CD4-positive, alpha-beta T cell (primary cell): ENCODE data around the gene DCLK1. TPM values are rescaled to one million over a fixed set of nuclear protein-coding genes. Genes with fewer than 3 reads are reported as not detected.

Experiments
- ATAC-seq: fragments of 200-7000 bp; cut with Tn5 transposase; one replicate; pipeline ENCODE4 v1.10.0; 2022; ENCODE audit warnings: mild to moderate bottlenecking; ENCODE audit not compliant: poor library complexity
- CTCF ChIA-PET: fragments of 350-600 bp; sonication (Branson Sonifier 250); formaldehyde crosslinking; loops from one replicate; lab custom pipeline; 2021; ENCODE audit warnings: antibody characterized with exemption, inconsistent platforms; lab: Charles Lee
- POLR2A ChIA-PET: fragments of 350-600 bp; sonication (Branson Sonifier 250); formaldehyde crosslinking; loops from one replicate; lab custom pipeline; 2021; ENCODE audit warnings: antibody characterized with exemption, inconsistent platforms; lab: Charles Lee
- DNase-seq, 14 experiments: peaks; one replicate each; pipeline ENCODE4 v3.0.0-alpha.2; 2013 to 2020; ENCODE audit warnings: mixed read lengths in 2 of 14
- H3K27ac ChIP-seq, 2 donors: one replicate each; pipeline versions ENCODE4 v1.5.1 to v1.7.0; 2013; ENCODE audit warnings: low read length in 2 of 2, low read depth in 1 of 2, mild to moderate bottlenecking in 1 of 2
- H3K27me3 ChIP-seq, 2 experiments: 1 replicate in 1 of 2; 2 replicates in 1 of 2; pipeline versions ENCODE4 v1.6.1 to v1.7.0; 2013; ENCODE audit warnings: low read length in 2 of 2, control low read depth in 1 of 2, mild to moderate bottlenecking in 1 of 2, moderate library complexity in 1 of 2; ENCODE audit not compliant: insufficient read depth in 2 of 2, control insufficient read depth in 1 of 2
- H3K36me3 ChIP-seq: one replicate; pipeline ENCODE4 v1.6.1; 2013; ENCODE audit warnings: low read length, control low read depth; ENCODE audit not compliant: insufficient read depth
- H3K4me1 ChIP-seq: one replicate; pipeline ENCODE4 v1.6.1; 2013; ENCODE audit warnings: low read length, control low read depth; ENCODE audit not compliant: insufficient read depth
- H3K4me3 ChIP-seq: one replicate; pipeline ENCODE4 v1.5.1; 2013; ENCODE audit warnings: mild to moderate bottlenecking, low read length, moderate library complexity
- H3K9me3 ChIP-seq, 2 experiments: 1 replicate in 1 of 2; 2 replicates in 1 of 2; pipeline versions ENCODE4 v1.6.1 to v1.7.0; 2013; ENCODE audit warnings: low read length in 2 of 2, mild to moderate bottlenecking in 2 of 2, control low read depth in 1 of 2, moderate library complexity in 1 of 2; ENCODE audit not compliant: control insufficient read depth in 1 of 2, insufficient read depth in 1 of 2
- H3K27ac Mint-ChIP-seq: one replicate; pipeline ENCODE4 v1.8.0; 2020; ENCODE audit warnings: mixed read lengths
- H3K27me3 Mint-ChIP-seq: one replicate; pipeline ENCODE4 v1.8.0; 2021; ENCODE audit warnings: mixed read lengths
- H3K36me3 Mint-ChIP-seq: one replicate; pipeline ENCODE4 v1.8.0; 2021; ENCODE audit warnings: low read depth, mixed read lengths
- H3K4me1 Mint-ChIP-seq: one replicate; pipeline ENCODE4 v1.8.0; 2021; ENCODE audit warnings: low read depth, mixed read lengths
- H3K4me3 Mint-ChIP-seq: one replicate; pipeline ENCODE4 v1.8.0; 2020; ENCODE audit warnings: mild to moderate bottlenecking, mixed read lengths
- H3K9me3 Mint-ChIP-seq: one replicate; pipeline ENCODE4 v1.8.0; 2020; ENCODE audit warnings: mixed read lengths
- intact Hi-C, 2 experiments: fragments of 100-400 bp; cut with DNase I in 1 of 2; cut with micrococcal nuclease in 1 of 2; formaldehyde crosslinking; loops; one replicate each; pipeline versions ENCODE4 v1.15.1 to v1.9.0; 2023 to 2025; cut with DNase I, micrococcal nuclease
- total RNA-seq, 174 experiments: library from RNA in 2 of 174; stranded (reverse) in 2 of 174; gene quantifications; one replicate each; pipeline ENCODE4 v1.2.3 and lab custom pipeline; 2021 to 2026
- TF ChIP-seq, protein P1 (sequence below): fragments of 200-600 bp; IDR thresholded peaks from one replicate; pipeline ENCODE4 v1.8.0; 2022; ENCODE audit warnings: antibody characterized with exemption, mild to moderate bottlenecking

DCLK1 gene
- total RNA-seq, 2 experiments from 2014 or later, result not detected

DNA sequence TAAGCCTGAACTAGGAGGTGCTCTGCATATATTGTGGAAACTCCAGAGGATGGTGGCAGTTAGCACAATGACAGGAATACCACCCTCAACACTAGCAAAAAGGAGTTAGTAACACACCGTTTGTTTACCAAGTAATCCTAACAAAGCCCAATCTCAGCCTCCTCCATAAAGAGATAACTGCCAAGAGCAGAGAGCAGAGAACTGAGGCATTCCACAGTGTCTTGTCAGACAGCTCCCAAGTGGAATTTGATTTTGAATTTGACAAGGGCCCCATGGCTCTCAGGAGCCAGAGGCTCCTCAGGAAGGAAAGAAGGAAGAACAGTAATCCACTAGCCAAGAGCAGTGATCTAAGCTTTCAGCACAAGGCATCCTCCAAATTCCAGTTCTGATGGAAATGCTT lies 298.6 kb downstream of the DCLK1 start:
- H3K36me3 ChIP-seq, result no peaks in the 10 kb centered on the region
- no peak overlapping the region for H3K27ac ChIP-seq
- H3K9me3 ChIP-seq, result peaks cover 0 to 9% of the 10 kb centered on the region in 2 experiments
- H3K27ac Mint-ChIP-seq, result no peak overlapping the region
- no peak overlapping the region for H3K4me3 ChIP-seq
- H3K9me3 Mint-ChIP-seq, result no peaks in the 10 kb centered on the region
- intact Hi-C loops, result no loop called here
- DNase-seq, result no peak
- no peaks in the 10 kb centered on the region for H3K27me3 Mint-ChIP-seq
- H3K4me3 Mint-ChIP-seq, result no peak overlapping the region
- TF ChIP-seq, protein P1, sequence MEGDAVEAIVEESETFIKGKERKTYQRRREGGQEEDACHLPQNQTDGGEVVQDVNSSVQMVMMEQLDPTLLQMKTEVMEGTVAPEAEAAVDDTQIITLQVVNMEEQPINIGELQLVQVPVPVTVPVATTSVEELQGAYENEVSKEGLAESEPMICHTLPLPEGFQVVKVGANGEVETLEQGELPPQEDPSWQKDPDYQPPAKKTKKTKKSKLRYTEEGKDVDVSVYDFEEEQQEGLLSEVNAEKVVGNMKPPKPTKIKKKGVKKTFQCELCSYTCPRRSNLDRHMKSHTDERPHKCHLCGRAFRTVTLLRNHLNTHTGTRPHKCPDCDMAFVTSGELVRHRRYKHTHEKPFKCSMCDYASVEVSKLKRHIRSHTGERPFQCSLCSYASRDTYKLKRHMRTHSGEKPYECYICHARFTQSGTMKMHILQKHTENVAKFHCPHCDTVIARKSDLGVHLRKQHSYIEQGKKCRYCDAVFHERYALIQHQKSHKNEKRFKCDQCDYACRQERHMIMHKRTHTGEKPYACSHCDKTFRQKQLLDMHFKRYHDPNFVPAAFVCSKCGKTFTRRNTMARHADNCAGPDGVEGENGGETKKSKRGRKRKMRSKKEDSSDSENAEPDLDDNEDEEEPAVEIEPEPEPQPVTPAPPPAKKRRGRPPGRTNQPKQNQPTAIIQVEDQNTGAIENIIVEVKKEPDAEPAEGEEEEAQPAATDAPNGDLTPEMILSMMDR, result no peak
- ATAC-seq, result no peak
- no peaks in the 10 kb centered on the region for H3K27me3 ChIP-seq
- POLR2A ChIA-PET, result no interaction called here
- H3K36me3 Mint-ChIP-seq, result no peaks in the 10 kb centered on the region
- CTCF ChIA-PET, result no interaction called here
- no peaks in the 10 kb centered on the region for H3K4me1 ChIP-seq
- no peaks in the 10 kb centered on the region for H3K4me1 Mint-ChIP-seq

GRCh38 chr13:35830850-35831450 lies 300.2 kb downstream of the DCLK1 start:
- ChIA-PET CTCF (no interaction called here), POLR2A (no interaction called here)
- no peak overlapping the region for H3K27ac ChIP-seq
- peaks cover 0 to 9% of the 10 kb centered on the region in 2 experiments for H3K9me3 ChIP-seq
- no peaks in the 10 kb centered on the region for H3K27me3 ChIP-seq
- ATAC-seq (no peak), DNase-seq (no peak)
- Mint-ChIP-seq H3K27ac (no peak overlapping the region), H3K27me3 (no peaks in the 10 kb centered on the region), H3K4me3 (no peak overlapping the region), H3K9me3 (no peaks in the 10 kb centered on the region), H3K36me3 (no peaks in the 10 kb centered on the region), H3K4me1 (no peaks in the 10 kb centered on the region)
- H3K4me3 ChIP-seq, result no peak overlapping the region
- intact Hi-C loops, result no loop called here
- TF ChIP-seq, protein P1, result no peak
- H3K4me1 ChIP-seq, result no peaks in the 10 kb centered on the region
- H3K36me3 ChIP-seq, result no peaks in the 10 kb centered on the region

DNA sequence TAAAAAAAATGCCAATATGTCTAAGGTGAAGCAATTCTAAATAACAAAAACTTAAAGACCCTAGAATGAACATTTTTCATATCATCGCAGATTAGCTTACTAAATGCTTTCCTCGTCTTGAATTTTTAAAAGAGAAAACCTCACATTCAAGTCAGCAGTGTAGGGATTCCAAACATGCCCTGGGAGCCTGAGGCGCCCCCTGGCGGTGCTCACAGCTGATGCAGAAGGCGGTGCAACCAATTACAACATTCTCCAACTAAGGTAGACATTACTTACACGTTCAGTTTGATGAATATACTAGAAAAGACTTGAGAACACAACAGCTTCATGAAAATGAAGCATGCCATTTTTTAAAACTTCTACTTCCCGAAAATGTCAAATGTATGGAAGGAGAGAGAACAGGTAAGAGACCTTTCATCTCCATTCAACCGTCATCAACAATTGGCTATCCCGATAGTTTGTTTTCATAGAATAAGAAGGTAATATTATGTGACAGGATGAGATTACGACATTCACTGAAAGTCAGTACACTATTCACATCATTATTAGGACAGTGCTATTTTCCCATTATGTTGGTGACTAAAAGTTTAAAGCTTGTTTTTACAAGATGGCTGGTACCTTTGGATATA lies 304.4 kb downstream of the DCLK1 start:
- Mint-ChIP-seq H3K4me1 (no peaks in the 10 kb centered on the region), H3K36me3 (no peaks in the 10 kb centered on the region), H3K27me3 (no peaks in the 10 kb centered on the region), H3K4me3 (no peak overlapping the region), H3K9me3 (peaks cover 3% of the 10 kb centered on the region), H3K27ac (no peak overlapping the region)
- CTCF ChIA-PET, result no interaction called here
- Histone ChIP-seq H3K27me3 (no peaks in the 10 kb centered on the region), H3K9me3 (peaks cover 0 to 11% of the 10 kb centered on the region in 2 experiments), H3K36me3 (no peaks in the 10 kb centered on the region), H3K4me3 (no peak overlapping the region), H3K4me1 (no peaks in the 10 kb centered on the region), H3K27ac (no peak overlapping the region)
- TF ChIP-seq, protein P1, result no peak
- POLR2A ChIA-PET, result no interaction called here
- intact Hi-C loops, result no loop called here
- no peak for ATAC-seq
- DNase-seq, result no peak
